Stimulated activated CD8-positive, alpha-beta memory T cell treated with anti-CD3 and anti-CD28 coated beads, Interleukin-7, amount 100 ng/mL, for 1 hour (primary cell): Measurements from ENCODE around the gene RGS3.

ENCODE experiments used
- DNase-seq, 2 donors: peaks; one replicate each; pipeline ENCODE4 v3.0.0-alpha.2; 2020; ENCODE audit warnings: low read depth in 2 of 2

RGS3 gene

DNA sequence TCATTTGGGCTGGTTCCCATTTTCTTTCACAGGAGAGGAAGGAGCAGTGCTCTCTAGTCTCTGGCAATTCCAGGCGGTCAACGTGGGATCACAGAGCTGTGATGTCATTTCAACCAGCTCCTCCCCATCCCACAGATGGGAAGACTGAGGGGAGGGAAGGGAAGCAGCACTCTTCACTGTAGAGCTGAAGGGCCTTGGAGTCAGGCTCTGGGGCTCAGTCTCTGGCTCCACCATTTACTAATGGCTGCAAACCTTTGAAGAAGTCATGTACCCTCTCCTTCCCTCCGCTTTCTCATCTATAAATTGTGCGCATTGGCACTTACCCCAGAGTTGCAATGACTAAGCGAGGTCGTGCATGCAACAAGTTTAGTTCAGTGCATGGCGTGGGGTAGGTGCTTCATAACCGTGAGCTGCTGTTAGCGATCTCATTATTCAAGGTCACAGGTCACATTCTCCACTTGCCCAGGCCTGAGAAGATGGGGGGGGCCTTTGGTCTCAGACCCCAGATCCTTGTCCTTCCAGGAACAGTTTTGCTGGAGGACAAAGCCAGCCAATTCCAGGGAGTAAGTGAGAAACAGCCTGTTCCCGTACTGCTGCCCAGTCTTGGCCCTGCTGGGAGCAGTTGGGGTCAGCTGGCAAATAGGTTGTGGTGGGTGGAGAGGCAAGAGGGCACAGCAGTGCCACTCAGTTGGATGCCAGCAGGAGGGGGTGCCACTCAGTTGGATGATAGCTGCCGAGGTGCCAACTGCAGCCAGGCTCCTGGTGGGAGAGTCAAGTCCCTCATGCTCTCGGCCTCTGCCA is 136.7 kb downstream of the RGS3 start:
- no peak for DNase-seq

- no peak for DNase-seq
Observed at GRCh38 chr9:113600871-113601614, 137.5 kb downstream of the RGS3 start.

DNA sequence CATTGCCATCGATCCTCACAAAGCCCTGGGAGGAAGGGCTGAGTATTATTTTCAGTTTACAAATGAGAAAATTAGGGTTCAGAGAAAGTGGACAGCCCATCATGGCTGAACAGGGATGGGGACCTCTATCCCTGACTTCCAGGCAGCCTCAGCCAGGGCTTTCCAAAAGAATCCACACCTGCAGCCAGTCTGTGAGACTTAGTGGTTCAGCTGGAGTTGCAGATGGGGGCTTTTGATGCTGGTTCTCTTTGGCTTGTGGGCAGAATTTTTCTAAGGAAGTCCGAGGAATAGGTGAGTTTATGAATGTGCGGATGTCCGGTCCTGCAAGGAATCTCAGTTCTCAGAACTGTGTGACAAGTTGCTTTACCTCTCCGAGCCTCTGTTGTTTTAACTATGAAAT is 138.1 kb downstream of the RGS3 start:
- DNase-seq: no peak

- no peak for DNase-seq
Observed at GRCh38 chr9:113602126-113603047, 138.9 kb downstream of the RGS3 start.

DNA sequence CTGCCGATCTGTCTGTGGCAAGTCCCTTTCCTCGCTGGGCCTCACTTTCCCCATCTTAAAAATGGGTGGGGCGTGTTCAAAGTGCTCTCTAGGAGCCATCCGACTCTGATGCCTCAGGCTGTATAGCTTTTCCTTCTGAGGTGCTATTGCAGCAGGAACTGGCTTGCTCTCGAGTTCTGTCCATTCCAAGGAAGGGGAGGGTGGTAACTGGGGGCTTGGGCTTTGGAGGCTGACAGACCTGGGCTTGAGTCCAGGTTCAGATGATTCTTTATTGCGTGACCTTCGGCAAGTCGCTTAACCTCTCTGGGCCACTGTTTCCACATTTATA is 139.5 kb downstream of the RGS3 start:
- no peak for DNase-seq

DNA sequence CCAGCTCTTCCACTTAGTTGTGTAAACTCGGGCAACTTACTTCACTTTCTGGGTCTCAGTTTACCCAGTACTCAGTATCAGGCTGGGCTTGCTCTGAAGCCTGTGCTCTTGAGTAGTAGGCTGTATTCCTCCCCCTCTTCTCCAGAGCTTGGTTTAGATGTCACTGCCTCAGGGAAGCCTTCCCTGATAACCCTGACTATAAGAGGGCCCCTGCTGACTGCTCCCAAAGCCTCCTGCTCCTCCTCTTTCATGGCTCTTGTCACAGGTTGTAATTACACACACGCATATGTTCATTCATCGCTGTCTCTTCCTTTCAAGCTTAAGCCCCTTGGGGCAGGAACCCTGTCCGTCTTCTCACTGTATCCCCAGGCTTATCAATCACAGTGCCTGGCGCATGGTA is 140.2 kb downstream of the RGS3 start:
- no peak for DNase-seq

DNA sequence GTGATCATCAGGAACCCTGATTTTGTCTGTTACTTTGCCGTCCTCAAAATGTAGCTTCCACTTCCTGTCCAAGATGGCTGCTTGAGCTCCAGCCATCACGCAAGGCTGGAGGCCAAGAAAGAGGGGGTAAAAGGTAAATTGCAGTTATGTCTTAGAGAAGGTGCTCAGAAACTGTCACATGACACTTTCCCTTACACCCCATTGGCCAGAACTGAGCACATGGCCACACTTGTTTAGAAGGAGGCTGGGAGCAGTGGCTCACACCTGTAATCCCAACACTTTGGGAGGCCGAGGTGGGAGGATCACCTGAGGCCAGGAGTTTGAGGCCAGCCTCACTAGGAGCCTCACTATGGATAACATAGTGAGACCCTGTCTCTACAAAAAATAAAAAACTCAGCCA is 140.9 kb downstream of the RGS3 start:
- no peak for DNase-seq

DNA sequence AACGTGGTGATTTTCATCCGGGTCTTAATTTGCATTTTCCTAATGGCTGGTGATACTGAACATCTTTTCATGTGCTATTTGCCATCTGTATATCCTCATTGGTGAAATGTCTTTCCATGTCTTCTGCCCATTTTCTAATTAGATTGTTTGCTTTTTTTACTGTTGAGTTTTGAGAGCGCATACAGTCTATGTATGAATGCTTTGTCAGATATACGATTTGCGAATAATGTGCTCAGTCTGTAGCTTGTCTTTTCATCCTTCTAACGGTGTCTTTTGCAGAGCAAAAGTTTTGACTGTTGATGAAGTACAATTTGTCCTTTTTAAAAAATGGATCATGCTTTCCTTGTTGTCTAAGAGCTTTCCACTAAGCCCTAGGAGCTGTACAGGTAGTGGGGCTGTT is 143.0 kb downstream of the RGS3 start:
- DNase-seq: no peak

GRCh38 chr9:113608082-113608685 is 144.7 kb downstream of the RGS3 start:
- no peak for DNase-seq

DNA sequence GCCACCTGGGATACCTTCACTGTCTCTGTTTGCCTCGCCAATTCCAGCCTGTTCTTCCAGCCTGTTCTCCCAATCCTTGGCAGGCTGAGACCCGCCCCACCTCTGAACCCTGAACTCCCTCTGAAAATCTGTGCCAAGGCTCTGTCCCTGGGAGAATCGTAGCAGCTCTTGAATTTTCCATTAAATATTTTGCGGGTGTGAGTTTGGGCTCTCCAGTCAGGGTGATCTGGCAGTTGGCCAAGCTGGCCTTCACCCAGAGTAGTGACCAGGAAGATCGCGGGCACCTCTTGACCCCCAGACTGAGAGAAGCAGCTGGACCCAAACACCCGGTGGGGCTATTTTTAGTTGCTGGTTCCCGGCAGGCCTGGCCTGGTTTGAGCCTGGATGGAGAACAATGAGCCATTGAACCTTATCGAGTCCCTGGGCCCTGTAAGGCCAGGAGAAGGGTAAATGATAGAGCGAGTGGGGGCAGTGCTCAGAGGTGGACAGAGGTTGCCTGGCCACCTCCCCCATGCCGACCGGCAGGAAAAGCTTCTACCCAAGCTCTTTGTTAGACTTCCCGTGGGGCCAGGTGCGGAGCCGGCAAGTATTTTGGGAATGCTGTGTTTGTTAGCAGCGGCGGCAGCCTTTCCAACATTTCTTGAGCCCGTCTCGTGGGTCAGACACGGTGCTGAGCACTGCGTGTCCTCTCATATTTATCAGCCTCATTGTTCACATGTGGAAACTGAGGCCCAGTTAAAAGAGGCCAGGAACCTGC is 146.2 kb downstream of the RGS3 start:
- no peak for DNase-seq

- DNase-seq: no peak
Observed at GRCh38 chr9:113611461-113612215, 148.1 kb downstream of the RGS3 start.

GRCh38 chr9:113612216-113612747 is 148.8 kb downstream of the RGS3 start:
- DNase-seq: no peak

DNA sequence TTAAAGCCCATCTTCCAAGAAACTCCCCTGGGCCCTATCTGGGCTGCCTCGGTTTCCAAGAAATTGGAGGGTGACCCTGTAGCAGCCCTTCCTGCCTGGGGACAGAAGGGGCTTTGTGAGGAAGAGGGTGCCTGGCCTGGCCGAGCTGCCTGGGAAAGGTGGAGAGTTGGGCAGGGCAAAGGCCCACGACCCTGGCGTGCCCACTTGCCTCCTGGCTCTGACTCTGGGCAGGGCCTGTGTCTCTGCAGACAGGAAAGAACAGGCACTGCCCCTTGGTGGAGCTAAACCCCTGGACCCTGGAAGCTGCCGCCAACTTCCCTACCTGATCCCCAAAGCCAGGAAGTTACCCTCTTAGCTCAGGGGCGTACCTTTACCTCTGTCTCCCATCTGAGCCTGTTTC is 149.3 kb downstream of the RGS3 start:
- DNase-seq: no peak

- no peak for DNase-seq
Observed at GRCh38 chr9:113613815-113614413, 150.4 kb downstream of the RGS3 start.

DNA sequence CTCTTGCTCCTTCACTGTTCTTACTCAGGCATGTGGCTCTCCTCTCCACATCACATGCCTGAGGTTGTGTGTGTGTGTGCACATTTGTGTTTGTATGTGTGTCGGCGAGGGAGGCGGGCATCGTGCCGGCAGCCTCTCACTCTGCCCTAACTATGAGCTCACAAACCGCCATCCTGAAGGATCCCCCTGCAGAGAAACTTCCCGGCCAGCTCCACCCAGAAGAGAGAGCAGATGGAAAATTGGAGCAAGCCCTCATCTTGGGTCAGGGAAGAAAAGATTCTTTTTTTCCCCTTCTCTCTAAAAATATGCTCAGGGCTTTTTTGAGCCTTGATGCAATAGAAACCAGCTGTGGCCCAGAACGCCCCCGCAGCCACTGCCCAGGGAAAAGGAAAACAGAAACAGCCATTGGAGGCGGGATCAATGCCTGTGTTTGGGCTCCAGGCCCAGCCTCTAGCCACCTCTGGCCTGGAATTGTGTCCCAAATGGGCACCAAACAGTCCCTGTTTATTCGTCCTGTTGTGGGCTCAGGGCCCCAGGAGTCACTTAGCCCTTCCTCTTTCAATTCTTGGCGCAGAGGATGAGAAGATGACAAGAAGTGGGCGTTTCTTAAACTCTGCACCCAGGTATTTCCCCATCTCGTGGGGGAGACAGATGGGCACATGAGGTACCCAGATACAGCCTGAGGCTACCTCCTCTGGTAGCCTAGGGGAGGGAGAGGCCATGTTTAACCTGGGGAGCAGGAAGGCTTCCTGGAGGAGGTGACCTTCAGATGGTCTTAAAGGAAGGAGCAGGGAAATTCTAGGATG is 151.5 kb downstream of the RGS3 start:
- no peak for DNase-seq

DNA sequence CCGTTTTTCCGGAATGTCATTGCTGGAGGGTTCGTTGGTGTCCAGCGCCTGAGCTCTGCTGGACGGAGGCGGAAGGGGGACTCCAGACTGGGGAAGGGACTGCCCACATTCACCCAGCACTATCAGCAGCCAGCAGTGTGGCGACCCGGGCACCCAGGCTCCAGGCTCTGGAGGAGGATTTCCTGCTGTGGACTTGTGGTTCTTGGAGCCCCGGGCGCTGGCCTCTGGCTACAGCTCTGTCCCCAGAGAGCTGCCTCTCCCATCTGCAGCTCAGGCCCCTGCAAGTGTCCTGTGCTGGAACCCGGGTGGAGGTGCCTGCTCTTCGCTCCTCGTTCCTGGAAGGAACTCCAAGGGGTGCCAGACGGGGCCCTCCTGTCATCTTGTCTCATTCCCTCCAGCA is 152.6 kb downstream of the RGS3 start:
- no peak for DNase-seq

DNA sequence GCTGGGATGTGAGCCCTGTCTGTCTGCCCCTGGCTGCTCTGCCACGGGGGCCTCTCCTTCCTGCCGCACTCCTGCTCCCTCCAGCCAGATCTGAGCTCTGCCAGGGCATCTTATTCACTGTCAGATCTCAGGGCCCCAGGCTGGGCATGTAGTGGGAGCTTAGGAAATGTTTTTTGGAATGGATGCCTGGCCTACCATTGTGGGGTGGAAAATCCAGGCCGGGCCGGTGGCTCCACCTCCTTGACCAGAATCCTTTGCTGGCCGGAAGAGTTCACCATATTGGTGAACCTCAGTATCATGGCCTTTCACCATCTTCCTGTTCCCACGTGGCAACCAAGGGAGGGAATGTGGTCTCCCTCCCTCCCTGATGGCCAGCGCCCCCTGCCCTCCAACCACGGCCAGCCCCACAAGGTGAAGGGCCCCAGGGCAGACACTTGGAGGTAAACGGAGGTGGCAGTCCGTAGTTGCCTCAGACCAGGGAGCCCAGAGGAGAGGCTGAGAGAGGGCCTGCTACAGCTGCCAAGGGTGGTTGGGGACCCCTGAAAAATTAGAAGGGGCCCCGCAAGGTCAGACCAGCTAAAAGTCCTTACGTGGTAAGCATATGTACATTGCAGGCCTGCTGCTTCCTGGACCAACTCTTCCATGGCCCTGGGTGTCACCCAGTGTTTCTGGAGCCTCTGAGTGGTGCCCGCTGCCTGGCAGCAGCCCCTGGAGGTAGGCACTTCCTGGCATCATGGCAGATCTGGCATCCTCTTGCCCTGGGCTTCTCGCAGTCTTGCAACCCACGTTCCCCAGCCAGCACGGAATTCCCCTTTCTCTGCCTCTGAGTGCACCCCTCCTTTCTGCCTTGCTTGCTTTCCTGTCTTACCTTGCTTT is 153.3 kb downstream of the RGS3 start:
- no peak for DNase-seq

GRCh38 chr9:113617550-113617949 is 154.0 kb downstream of the RGS3 start:
- DNase-seq: no peak
